Panc1 (cell line): ENCODE measurements around the gene RSAD2.

Experiments used
- CTCF ChIP-seq: fragments of 450-650 bp; IDR thresholded peaks from 2 replicates; pipeline ENCODE4 v1.5.1; 2017; ENCODE audit warnings: mild to moderate bottlenecking
- TCF7L2 ChIP-seq: IDR thresholded peaks from 2 replicates; pipeline ENCODE4 v1.6.1; 2011; ENCODE audit warnings: mild to moderate bottlenecking, low read depth, low read length, inconsistent platforms
- TF ChIP-seq, protein P1 (sequence below), 2 experiments: IDR thresholded peaks; 2 replicates each; pipeline ENCODE4 v1.6.1; 2011 to 2012; ENCODE audit warnings: low read depth in 2 of 2, control low read depth in 1 of 2, low read length in 1 of 2, mild to moderate bottlenecking in 1 of 2, moderate library complexity in 1 of 2; ENCODE audit not compliant: insufficient read depth in 1 of 2

DNA sequence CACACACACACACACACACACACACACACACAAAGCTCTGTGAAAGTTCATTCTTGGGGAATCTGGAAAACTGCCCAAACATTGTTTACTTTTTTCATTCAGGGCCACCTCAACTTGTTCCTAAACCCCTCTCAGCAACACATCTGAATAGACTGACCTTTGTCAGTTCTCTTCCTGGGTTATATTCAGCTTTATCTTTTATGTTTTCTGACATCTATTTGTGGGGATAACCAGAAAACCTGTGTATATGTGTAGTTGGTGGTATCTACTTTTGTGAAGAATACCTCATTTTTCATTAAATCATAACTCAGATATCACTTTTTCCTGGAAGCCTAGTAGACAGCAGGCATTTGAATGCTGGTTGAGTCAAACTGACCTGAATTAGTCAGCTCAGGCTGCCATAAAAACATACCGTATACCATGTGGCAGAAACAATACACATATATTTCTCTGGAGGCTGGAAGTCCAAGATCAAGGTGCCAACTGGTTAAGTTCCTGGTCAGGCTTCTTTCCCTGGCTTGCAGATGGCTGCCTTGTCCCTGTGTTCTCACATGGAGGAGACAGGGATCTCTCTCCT, 28.7 kb downstream of the RSAD2 start:
- TF ChIP-seq CTCF (no peak), TCF7L2 (no peak)
- TF ChIP-seq, protein P1, sequence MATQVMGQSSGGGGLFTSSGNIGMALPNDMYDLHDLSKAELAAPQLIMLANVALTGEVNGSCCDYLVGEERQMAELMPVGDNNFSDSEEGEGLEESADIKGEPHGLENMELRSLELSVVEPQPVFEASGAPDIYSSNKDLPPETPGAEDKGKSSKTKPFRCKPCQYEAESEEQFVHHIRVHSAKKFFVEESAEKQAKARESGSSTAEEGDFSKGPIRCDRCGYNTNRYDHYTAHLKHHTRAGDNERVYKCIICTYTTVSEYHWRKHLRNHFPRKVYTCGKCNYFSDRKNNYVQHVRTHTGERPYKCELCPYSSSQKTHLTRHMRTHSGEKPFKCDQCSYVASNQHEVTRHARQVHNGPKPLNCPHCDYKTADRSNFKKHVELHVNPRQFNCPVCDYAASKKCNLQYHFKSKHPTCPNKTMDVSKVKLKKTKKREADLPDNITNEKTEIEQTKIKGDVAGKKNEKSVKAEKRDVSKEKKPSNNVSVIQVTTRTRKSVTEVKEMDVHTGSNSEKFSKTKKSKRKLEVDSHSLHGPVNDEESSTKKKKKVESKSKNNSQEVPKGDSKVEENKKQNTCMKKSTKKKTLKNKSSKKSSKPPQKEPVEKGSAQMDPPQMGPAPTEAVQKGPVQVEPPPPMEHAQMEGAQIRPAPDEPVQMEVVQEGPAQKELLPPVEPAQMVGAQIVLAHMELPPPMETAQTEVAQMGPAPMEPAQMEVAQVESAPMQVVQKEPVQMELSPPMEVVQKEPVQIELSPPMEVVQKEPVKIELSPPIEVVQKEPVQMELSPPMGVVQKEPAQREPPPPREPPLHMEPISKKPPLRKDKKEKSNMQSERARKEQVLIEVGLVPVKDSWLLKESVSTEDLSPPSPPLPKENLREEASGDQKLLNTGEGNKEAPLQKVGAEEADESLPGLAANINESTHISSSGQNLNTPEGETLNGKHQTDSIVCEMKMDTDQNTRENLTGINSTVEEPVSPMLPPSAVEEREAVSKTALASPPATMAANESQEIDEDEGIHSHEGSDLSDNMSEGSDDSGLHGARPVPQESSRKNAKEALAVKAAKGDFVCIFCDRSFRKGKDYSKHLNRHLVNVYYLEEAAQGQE (IDR thresholded peaks at IDR 0.05; ENCODE audit: insufficient read depth in 1 of 2, low read depth in 2 of 2, low read length in 1 of 2) = no peak
